ENCODE data around the gene TMUB2. TPM values are rescaled to one million over a fixed set of nuclear protein-coding genes. Genes with fewer than 3 reads are reported as not detected.

The TMUB2 gene
- total and polyA plus RNA-seq, 8 donors = 10.4 to 50.9 (median 15.9) TPM

DNA sequence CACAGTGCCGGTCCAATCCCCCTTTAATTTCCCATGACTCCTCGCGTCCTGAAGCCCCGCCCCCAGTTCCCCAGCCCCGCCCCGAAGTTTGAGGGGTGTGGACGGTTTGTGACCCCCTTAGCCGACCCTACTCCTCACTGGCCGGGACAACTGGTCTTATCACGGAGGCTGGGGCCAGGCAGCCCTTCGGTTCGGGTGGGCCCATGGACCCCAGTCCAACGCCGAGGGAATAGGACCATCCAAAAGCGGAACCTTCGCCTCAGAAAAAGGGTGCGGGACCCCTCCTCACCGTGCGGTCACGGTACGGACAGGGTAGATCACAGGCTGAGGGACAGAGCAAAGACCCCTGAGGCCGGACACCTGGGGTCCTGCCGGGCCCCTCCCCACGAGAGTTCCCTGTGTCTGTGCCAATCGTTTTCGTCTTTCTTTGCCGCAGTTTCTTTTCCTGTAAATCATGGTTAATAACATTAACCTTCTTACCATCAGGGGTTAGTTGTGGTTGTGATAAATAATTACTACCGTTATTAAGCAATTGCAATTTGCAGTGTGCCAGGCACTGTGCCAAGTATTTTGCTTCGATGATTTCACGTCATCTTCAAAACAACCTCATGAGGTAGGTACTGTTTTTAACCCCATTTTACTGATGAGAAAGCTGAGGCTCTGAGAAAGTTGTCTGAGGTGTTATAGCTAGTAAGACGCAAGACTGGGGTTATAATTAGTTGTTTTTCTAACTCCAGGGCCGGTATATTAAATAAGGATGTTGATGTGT is 543 bp downstream of the TMUB2 start:
- TF ChIP-seq, protein P1, sequence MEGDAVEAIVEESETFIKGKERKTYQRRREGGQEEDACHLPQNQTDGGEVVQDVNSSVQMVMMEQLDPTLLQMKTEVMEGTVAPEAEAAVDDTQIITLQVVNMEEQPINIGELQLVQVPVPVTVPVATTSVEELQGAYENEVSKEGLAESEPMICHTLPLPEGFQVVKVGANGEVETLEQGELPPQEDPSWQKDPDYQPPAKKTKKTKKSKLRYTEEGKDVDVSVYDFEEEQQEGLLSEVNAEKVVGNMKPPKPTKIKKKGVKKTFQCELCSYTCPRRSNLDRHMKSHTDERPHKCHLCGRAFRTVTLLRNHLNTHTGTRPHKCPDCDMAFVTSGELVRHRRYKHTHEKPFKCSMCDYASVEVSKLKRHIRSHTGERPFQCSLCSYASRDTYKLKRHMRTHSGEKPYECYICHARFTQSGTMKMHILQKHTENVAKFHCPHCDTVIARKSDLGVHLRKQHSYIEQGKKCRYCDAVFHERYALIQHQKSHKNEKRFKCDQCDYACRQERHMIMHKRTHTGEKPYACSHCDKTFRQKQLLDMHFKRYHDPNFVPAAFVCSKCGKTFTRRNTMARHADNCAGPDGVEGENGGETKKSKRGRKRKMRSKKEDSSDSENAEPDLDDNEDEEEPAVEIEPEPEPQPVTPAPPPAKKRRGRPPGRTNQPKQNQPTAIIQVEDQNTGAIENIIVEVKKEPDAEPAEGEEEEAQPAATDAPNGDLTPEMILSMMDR (IDR thresholded peaks at IDR 0.05) = no peak
- Histone ChIP-seq H3K27me3 (no peaks in the 10 kb centered on the region), H3K27ac (peak overlapping the region; percentile 92 to 99 (median 94)), H3K4me1 (peaks cover 0 to 24% (median 7%) of the 10 kb centered on the region in 3 donors), H3K36me3 (no peaks in the 10 kb centered on the region), H3K4me3 (peak overlapping the region; percentile 57 to 78 (median 66)), H3K9me3 (no peaks in the 10 kb centered on the region)
- ATAC-seq = peak; percentile 51 to 73 (median 68)
- FAIRE-seq = no peak
- peak in 2 of 6 donors; percentile 54 to 84 for DNase-seq
- 2 to 3% methylated on average over 32 of the region's 32 CpGs for WGBS, 2 donors
- intact Hi-C loops (cut with DNase I) = no loop called here

- H3K27me3 ChIP-seq = no peaks in the 10 kb centered on the region
- WGBS, 2 donors = 87 to 89% methylated on average over 12 of the region's 12 CpGs
- DNase-seq (peak in 1 of 6 donors; percentile 53), ATAC-seq (no peak), FAIRE-seq (no peak)
- no peak overlapping the region for H3K27ac ChIP-seq
- H3K36me3 ChIP-seq = peaks cover under 1 to 6% (median 4%) of the 10 kb centered on the region in 3 donors
- peaks cover 0 to 24% (median 7%) of the 10 kb centered on the region in 3 donors for H3K4me1 ChIP-seq
- no peak overlapping the region for H3K4me3 ChIP-seq
- TF ChIP-seq, protein P1 (IDR thresholded peaks at IDR 0.05) = no peak
- intact Hi-C loops (cut with DNase I) = no loop called here
- H3K9me3 ChIP-seq = no peaks in the 10 kb centered on the region
Observed at GRCh38 chr17:44188576-44189403, 2.0 kb downstream of the TMUB2 start.

DNA sequence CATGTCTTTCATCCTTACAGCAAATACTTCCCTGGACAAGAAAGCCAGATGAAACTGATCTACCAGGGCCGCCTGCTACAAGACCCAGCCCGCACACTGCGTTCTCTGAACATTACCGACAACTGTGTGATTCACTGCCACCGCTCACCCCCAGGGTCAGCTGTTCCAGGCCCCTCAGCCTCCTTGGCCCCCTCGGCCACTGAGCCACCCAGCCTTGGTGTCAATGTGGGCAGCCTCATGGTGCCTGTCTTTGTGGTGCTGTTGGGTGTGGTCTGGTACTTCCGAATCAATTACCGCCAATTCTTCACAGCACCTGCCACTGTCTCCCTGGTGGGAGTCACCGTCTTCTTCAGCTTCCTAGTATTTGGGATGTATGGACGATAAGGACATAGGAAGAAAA is 3.7 kb downstream of the TMUB2 start:
- no peaks in the 10 kb centered on the region for H3K27me3 ChIP-seq
- peaks cover 6 to 20% (median 17%) of the 10 kb centered on the region in 3 donors for H3K36me3 ChIP-seq
- intact Hi-C loops (cut with DNase I) = no loop called here
- no peak overlapping the region for H3K4me3 ChIP-seq
- H3K27ac ChIP-seq = no peak overlapping the region
- ATAC-seq = no peak
- 88 to 94% methylated on average over 10 of the region's 10 CpGs for WGBS, 2 donors
- no peaks in the 10 kb centered on the region for H3K9me3 ChIP-seq
- FAIRE-seq = no peak
- DNase-seq = peak in 1 of 6 donors; percentile 21
- peaks cover 0 to 12% (median 0%) of the 10 kb centered on the region in 3 donors for H3K4me1 ChIP-seq
- TF ChIP-seq, protein P1 (IDR thresholded peaks at IDR 0.05) = no peak

DNA sequence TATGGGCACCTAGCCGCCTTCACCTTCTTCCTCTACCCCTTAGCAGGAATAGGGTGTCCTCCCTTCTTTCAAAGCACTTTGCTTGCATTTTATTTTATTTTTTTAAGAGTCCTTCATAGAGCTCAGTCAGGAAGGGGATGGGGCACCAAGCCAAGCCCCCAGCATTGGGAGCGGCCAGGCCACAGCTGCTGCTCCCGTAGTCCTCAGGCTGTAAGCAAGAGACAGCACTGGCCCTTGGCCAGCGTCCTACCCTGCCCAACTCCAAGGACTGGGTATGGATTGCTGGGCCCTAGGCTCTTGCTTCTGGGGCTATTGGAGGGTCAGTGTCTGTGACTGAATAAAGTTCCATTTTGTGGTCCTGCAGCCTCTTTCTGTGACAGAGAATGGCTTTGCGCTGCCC is 4.6 kb downstream of the TMUB2 start:
- H3K9me3 ChIP-seq = no peaks in the 10 kb centered on the region
- ATAC-seq (no peak), DNase-seq (no peak), FAIRE-seq (no peak)
- TF ChIP-seq, protein P1 (IDR thresholded peaks at IDR 0.05) = no peak
- intact Hi-C loops (cut with DNase I) = no loop called here
- no peak overlapping the region for H3K4me3 ChIP-seq
- 71 to 73% methylated on average over 5 of the region's 5 CpGs for WGBS, 2 donors
- peaks cover 0 to 8% (median 0%) of the 10 kb centered on the region in 3 donors for H3K4me1 ChIP-seq
- no peaks in the 10 kb centered on the region for H3K27me3 ChIP-seq
- H3K36me3 ChIP-seq = peaks cover 6 to 20% (median 17%) of the 10 kb centered on the region in 3 donors
- no peak overlapping the region for H3K27ac ChIP-seq
